Measurements from ENCODE around the gene CARD9.

CARD9 gene

DNA sequence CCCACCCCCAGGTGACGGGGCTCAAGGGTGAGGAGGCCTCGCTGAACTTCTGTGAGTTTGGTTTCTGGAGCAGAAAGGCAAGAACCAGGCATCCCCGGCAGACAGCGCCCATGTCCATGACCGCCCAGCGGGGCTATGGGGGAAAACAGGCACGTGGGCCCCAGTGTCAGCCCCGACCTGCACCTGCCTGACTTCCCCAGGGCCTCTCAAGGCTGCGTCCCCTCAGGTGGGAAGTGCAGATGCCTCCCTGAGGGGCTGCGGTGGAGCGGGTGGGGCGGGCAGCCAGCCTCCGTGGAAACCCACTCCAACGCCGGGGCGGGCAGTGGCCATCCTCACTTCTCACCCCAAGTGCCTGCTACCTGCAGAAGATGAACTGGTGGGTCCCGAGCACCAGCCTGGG is 6.9 kb upstream of the CARD9 start:
- DNase-seq (ENCODE audit: low read depth, low spot score) = no peak

GRCh38 chr9:136379891-136380290 is 6.4 kb upstream of the CARD9 start:
- no peak for DNase-seq (ENCODE audit: low read depth, low spot score)

- no peak for DNase-seq (ENCODE audit: low read depth, low spot score)
Observed at GRCh38 chr9:136379401-136379800, 5.9 kb upstream of the CARD9 start.

GRCh38 chr9:136379003-136379287 is 5.5 kb upstream of the CARD9 start:
- DNase-seq (ENCODE audit: low read depth, low spot score) = no peak

DNA sequence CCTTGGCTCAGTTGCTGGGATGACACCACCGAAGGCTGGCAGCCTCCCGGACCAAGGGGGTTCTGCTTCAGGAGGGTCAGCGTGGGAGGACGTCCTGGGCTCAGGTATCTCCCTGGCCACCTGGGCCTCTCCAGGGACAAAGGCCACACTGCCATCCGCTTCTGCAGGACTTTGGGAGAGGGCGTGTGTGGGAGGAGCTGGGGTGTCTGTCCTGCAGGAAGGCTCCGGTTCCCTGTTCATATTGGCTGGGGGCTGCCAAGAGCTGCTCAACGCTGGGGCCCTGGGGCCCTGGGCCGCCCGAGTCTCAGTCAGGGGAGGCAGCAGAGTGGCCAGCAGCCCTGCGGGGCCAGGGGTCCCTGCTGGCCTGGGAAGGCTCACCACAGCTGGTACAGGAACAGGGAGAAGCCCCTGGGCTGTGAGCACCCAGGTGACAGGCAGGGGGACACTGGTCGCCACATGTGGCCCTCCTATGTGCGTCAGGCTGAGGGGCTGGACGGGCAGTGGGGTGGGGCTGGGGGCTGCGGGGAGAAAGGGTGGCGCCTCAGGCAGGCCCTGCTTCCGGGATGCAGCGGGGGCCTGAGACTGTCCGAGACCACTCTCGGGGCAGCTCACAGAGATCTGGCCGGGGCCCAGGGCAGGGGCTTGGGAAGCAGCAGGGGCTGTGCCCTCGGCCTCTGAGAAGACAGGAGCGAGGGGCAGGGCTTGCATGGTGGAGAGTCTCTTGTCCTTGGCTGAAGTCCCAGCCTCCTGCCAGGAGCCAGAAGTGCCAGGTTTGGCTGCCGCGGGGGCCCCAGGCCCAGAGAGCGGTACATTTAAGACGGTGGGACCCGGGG is 4.9 kb upstream of the CARD9 start:
- DNase-seq (ENCODE audit: low read depth, low spot score) = no peak

DNA sequence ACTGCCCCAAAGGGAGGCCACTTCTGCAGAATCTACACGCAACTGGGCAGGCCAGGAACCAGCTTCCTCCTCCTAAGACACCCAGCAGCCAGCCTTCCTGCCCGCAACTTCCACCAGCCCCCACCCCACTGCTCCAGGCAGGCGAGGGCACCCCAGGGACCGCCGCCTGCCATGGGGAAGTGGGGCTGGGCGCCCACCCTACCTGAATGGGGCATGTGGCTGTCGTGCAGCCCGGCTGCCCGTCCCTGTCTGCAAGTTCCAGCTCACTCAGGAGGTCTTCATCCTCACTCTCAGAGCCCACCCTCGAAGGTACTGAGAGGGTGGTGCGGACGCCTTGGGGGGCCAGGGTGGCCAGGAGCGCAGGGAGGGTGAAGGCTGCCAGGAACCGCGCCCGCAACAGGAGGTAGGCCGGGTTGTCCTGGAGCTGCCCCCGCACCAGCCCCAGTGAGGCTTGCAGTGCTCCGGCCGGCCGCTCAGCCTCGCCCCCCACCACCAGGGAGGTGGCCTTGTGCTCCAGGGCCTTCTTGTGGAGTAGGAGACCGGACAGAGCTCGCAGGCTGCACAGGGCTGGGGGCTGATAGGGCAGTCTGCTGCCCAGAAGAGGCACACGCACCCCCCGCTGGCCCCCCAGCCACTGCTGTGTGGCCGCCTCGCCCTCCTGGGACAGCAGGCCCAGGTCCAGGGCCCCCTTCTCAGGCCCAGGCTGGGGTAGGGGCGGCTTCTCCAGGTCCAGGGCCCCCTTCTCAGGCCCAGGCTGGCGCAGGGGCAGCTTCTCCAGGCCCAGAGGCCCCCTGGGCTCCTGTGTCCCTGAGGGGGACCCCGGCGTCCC is 4.1 kb upstream of the CARD9 start:
- DNase-seq (ENCODE audit: low read depth, low spot score) = no peak

GRCh38 chr9:136376457-136376856 is 3.0 kb upstream of the CARD9 start:
- no peak for DNase-seq (ENCODE audit: low read depth, low spot score)

DNA sequence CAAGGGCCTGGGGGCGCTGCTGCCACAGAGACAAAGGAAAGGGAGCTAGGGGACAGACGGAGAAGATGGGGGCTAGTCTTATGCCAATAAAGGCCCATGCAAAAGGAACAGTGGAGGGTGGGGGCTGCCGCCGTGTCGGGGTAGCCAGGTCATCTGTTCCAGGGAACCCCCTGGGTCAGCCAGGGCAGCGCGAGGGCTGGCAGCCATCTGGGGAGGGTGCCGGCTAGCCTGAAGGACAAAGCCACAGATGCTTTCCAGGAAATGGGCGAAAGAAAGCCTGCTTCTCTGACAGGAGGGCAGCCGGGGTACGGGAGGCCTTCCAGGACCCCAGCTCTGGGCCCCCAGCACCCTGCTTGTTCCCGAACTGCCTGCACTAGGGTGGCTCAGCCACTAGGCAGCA is 1.6 kb upstream of the CARD9 start:
- DNase-seq (ENCODE audit: low read depth, low spot score) = no peak

DNA sequence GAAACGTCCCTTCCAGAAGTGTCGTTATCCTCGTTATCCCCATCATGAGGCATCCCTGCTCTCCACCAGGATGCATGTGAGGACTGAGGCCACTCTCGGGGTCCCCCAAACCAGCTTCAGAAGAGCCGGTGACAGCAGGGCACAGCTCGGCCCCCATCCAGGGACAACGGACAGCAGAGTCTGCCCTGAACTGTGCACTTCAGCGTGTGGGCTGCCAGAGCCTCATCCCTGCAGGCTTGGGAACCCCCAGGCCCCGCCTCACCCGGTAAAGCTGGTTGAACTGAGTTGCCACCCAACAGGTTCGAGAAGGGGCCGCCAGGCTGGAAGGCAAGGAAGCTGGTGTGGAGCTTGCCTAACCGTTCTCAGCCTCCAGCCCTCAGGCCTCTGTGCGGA is 710 bp upstream of the CARD9 start:
- DNase-seq (ENCODE audit: low read depth, low spot score) = no peak

- peak; percentile 76 for DNase-seq (ENCODE audit: low read depth, low spot score)
Observed at GRCh38 chr9:136372561-136373299, 739 bp downstream of the CARD9 start.

DNA sequence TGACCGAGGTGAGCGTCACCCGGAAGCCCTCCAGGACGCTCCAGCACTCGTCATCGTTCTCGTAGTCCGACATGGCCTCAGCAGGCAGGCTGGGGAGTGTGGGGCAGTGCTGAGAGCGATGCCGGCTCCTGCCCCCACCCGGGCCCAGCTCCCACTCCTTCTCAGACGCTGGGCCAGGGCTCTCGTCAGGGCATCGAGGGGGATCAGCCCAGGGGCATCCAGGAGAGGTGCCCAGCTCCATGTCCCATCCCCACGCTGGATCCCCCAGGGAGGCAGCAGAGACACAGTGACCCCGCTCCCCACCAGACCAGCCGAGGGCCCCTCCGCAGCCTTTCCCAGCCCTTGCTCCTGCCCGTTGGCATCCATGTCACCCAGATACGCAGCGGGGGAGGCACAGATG is 1.5 kb downstream of the CARD9 start:
- DNase-seq (ENCODE audit: low read depth, low spot score) = no peak

DNA sequence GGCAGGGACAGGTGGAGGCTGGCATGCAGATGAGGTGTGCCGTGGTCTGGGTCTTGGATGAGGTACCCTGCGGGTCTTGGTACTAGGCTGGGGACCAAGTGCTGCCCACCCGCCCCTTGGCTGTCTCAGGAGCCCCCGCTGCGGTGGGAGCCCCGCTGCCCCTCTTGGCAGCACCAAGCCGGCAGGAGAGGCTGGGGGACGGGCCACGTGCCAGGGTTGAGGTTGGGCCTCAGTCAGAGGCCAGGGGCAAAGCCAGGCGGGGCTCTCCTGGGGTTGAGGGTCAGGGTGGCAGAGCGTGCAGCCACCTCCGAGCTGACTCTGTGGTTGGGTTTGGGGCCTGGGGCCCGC is 2.0 kb downstream of the CARD9 start:
- no peak for DNase-seq (ENCODE audit: low read depth, low spot score)

- no peak for DNase-seq (ENCODE audit: low read depth, low spot score)
Observed at GRCh38 chr9:136370687-136371532, 2.6 kb downstream of the CARD9 start.

DNA sequence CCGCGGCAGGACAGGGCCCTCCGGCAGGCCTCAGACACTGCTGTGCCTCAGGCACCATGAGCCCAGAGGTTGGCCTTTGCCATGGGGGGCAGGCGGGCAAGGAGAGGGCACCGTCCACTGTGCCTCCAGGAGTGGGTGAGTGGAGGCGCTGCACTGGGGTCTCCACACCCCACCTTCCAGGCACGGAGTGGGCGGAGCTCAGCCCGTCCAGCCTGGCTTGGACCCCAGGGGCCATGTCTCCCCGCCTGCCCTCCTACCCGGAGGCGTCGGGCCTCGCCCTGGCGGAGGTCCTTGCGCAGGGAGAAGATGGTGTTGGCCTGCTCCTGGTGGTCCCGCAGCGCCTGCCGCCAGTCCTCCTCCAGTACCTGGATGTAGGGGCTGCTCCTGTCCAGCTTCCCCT is 3.4 kb downstream of the CARD9 start:
- DNase-seq (ENCODE audit: low read depth, low spot score) = no peak

- DNase-seq (ENCODE audit: low read depth, low spot score) = no peak
Observed at GRCh38 chr9:136368190-136368589, 5.3 kb downstream of the CARD9 start.

DNA sequence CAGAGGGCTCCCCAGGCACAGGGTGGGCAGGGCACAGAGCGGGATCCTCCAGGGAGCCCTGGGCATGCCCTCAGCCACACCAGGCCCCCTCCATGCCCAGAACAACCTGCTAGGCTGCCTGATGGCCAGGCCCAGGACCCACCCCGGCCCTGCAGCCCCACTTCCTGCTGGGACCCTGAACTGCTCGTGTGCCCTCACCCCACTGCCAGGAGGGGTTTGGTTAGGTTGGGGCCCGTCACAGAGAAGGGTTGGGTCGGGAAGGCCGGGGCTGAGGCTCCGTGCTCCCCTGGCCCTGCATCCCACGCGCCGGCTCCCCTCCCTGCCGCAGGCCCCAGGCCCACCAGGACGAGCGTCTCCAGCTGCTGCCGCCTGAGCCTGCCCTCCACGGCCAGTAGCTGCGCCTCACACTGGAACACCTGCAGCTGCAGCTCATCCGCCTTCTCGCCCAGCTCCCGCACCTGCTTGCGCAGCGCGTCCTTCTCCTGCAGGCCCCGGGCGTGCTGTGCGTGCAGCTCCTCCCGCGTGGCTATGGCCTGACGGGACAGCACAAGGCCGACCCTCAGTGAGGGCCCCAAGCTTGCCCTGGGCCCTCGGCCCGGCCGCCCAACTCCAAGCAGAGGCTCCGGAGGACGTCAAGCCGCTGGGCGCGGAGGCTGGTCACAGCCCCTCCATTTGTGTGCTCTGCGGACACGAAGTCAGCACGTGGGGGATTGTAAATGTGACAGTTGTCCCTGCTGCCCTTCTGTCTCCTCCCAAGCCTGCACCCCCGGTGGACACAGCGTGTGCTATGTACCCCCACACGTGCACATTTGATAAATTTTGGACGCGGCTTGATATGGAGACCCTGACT is 5.9 kb downstream of the CARD9 start:
- no peak for DNase-seq (ENCODE audit: low read depth, low spot score)

DNA sequence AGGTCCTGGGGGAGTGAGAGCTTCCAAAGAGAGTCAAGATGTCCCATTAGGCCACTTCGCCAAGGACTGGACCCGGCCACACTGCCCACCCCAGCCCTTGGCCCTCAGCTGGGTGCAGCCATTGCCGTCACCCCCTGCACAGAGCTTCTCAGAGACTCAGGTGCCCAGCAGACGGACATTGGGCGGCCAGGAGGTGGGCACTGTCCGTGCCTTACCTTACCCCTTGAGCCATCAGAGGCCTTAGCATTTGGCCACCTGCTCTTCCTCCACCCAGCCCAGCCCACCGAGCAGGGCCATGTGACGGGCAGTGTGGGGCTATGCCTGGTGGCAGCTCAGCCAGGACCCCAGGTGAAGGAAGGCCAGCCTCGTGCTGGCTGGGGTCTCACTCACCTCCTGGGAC is 6.6 kb downstream of the CARD9 start:
- DNase-seq (ENCODE audit: low read depth, low spot score) = no peak

DNA sequence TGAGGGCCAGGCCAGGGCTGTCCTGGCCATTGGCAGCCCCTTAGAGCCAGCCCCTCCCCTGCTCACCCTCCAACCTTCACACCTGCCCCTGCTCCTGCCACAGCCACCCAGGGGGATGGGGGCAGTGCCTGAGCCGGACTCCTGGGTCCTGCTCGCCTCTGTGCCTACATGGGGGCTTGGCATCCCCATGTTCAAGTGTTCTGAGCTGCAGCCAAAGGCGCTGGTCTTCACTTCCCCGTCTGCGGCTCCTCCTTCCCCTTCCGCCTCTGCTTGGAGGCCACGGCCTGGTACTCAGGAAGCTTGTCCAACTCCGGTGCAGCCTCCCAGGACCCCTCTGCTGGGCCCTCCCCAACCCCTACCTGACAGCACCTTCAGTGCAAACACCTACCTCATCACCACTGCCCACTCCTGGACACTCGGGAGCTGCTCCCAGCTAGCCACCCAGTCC is 7.7 kb downstream of the CARD9 start:
- DNase-seq (ENCODE audit: low read depth, low spot score) = no peak

DNA sequence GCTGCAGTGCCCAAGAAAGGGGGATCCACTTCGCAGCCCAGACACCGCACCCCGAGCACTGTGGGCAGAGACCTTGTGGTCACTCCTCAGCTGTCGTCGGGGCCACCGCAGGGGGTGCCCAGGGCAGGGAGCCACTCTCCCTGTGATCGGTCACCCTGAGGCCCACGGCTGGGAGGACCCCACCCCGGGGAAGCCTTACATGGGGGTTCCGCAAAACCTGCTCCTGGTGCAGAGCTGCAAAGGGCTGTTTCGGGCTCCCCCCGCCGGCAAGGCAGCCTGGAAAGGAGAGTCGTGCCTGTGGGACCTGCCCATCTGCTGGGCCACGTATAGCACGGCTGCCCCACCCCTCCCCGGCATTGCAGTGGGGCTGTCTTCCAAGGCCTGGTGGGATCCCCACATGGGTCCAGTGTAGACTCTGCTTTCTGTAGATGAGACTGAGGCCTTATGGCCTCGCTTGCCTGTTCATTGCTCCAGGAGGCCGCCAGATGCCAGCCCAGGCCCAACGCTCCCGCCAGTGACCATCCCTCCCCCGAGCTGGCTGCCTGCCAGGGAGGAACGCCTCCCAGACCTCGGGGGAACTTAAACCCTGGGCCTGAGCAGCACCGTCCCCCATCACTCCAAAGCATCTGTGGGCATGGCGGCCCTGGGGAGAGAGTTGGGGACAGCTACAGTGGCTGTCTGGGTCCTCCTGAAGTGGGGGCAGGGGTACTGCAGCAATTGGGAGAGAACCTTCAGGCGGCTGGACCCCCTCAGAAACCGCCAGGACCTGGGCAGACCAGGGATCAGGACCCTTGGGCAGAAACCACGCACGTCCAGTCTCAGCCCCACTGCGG is 8.3 kb downstream of the CARD9 start:
- no peak for DNase-seq (ENCODE audit: low read depth, low spot score)
